PFSK-1 (cell line): ENCODE measurements around the gene MAP7.

ENCODE experiments used
- FOXP2 ChIP-seq: optimal IDR thresholded peaks from 2 replicates; pipeline ENCODE3; 2011; ENCODE audit warnings: borderline replicate concordance, control low read depth, inconsistent platforms; ENCODE audit not compliant: insufficient read depth; ENCODE audit errors: extremely low read length, extremely low read depth
- POLR2AphosphoS5 ChIP-seq: IDR thresholded peaks from 2 replicates; pipeline ENCODE4 v1.6.1; 2012; ENCODE audit warnings: low read depth, mild to moderate bottlenecking, control low read depth, low read length, moderate library complexity
- SIN3A ChIP-seq: IDR thresholded peaks from 2 replicates; pipeline ENCODE4 v1.6.1; 2012; ENCODE audit warnings: mild to moderate bottlenecking, low read length, moderate library complexity, borderline replicate concordance; ENCODE audit not compliant: insufficient read depth
- TAF1 ChIP-seq: IDR thresholded peaks from 2 replicates; pipeline ENCODE4 v1.6.1; 2012; ENCODE audit warnings: low read length, control low read depth, borderline replicate concordance; ENCODE audit not compliant: insufficient read depth
- TF ChIP-seq, protein P1 (sequence below), 2 experiments: IDR thresholded peaks; 2 replicates each; pipeline versions ENCODE4 v1.6.1 to v1.8.0; 2011 to 2012; ENCODE audit warnings: low read depth in 2 of 2, low read length in 2 of 2, control low read depth in 1 of 2, inconsistent platforms in 1 of 2, mild to moderate bottlenecking in 1 of 2, moderate library complexity in 1 of 2; ENCODE audit not compliant: insufficient read depth in 1 of 2

The MAP7 gene

DNA sequence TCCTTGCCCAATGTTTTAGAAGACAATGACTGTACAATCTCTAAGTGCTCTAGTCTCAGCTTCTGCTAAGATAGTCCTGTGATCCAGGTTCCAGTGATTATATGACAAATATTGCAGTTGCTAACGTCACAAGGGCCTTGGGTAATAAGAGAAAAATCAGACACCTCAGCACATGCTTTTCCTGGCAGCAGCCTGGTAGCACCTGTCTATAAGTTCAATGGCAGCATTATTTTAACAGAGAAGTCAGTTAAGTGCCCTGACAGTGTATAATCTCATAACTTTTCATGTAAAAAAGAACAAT lies 139.2 kb downstream of the MAP7 start:
- TF ChIP-seq POLR2AphosphoS5: no peak
- TF ChIP-seq TAF1: no peak
- no peak for TF ChIP-seq FOXP2
- no peak for TF ChIP-seq SIN3A

- TF ChIP-seq POLR2AphosphoS5 (no peak), TAF1 (no peak), FOXP2 (no peak), SIN3A (no peak)
- TF ChIP-seq, protein P1, sequence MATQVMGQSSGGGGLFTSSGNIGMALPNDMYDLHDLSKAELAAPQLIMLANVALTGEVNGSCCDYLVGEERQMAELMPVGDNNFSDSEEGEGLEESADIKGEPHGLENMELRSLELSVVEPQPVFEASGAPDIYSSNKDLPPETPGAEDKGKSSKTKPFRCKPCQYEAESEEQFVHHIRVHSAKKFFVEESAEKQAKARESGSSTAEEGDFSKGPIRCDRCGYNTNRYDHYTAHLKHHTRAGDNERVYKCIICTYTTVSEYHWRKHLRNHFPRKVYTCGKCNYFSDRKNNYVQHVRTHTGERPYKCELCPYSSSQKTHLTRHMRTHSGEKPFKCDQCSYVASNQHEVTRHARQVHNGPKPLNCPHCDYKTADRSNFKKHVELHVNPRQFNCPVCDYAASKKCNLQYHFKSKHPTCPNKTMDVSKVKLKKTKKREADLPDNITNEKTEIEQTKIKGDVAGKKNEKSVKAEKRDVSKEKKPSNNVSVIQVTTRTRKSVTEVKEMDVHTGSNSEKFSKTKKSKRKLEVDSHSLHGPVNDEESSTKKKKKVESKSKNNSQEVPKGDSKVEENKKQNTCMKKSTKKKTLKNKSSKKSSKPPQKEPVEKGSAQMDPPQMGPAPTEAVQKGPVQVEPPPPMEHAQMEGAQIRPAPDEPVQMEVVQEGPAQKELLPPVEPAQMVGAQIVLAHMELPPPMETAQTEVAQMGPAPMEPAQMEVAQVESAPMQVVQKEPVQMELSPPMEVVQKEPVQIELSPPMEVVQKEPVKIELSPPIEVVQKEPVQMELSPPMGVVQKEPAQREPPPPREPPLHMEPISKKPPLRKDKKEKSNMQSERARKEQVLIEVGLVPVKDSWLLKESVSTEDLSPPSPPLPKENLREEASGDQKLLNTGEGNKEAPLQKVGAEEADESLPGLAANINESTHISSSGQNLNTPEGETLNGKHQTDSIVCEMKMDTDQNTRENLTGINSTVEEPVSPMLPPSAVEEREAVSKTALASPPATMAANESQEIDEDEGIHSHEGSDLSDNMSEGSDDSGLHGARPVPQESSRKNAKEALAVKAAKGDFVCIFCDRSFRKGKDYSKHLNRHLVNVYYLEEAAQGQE (IDR thresholded peaks at IDR 0.05; ENCODE audit: insufficient read depth in 1 of 2, low read depth in 2 of 2, low read length in 2 of 2): no peak
Observed at GRCh38 chr6:136410201-136411024, 139.8 kb downstream of the MAP7 start.

DNA sequence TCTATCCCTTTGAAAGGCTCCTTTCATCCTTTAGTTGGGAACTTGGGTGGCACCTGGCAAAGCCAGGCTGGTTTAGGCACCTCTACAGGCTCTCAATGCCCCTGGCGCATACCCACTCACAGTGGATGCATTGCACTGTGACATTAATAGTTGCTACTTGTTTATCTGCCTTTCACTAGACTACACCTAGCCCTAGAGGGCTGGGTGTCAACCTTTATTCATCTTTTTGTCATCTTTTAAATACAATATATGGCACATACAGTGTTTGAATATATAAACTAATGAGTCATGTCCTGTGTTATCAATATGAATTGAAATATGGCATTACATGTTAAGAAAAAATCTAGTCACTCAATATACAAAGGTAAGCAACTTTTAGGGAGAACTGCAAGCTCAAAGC lies 140.6 kb downstream of the MAP7 start:
- TF ChIP-seq SIN3A: no peak
- no peak for TF ChIP-seq POLR2AphosphoS5
- no peak for TF ChIP-seq TAF1
- no peak for TF ChIP-seq FOXP2
- TF ChIP-seq, protein P1 (IDR thresholded peaks at IDR 0.05; ENCODE audit: insufficient read depth in 1 of 2, low read depth in 2 of 2, low read length in 2 of 2): no peak

- TF ChIP-seq FOXP2: no peak
- TF ChIP-seq SIN3A: no peak
Observed at GRCh38 chr6:136408204-136408603, 142.0 kb downstream of the MAP7 start.

DNA sequence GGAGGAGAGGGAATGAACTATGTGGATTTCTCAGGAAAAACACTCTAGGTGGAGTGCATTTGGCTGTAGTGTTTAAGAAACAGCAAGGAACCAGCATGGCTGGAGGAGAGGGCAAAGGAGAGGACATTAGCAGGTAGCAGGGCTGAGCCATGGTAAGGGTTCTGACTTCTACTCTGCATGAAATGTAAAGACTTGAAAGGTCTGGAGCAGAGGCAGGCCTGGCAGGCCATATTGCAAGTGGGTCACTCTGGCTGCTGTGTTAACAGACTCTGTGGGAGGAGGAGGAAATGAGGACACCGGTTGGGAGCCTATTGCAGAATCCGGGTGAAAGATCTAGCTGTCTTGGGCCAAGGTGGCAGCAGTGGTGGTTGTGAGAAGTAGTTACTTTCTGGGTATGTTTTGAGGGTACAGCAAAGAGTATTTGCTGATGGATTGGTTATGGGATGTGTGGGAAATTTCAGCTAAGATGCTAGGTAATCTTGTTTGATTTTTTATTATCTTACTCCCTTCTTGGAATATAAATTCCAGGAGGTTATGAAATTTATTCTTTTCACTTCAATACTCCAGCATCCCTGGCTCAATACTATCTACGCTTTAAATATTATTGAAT lies 144.7 kb downstream of the MAP7 start:
- TF ChIP-seq FOXP2: no peak
- TF ChIP-seq, protein P1 (IDR thresholded peaks at IDR 0.05; ENCODE audit: insufficient read depth in 1 of 2, low read depth in 2 of 2, low read length in 2 of 2): no peak
- no peak for TF ChIP-seq TAF1
- TF ChIP-seq POLR2AphosphoS5: no peak
- no peak for TF ChIP-seq SIN3A
